HCT116 (cell line): ENCODE measurements around the gene MAGI3. TPM values are rescaled to one million over a fixed set of nuclear protein-coding genes. Genes with fewer than 3 reads are reported as not detected.

Experiments
- ATAC-seq: fragments of 200-7000 bp; cut with Tn5 transposase; 2 replicates; pipeline ENCODE4 v1.9.1; 2020; ENCODE audit warnings: mild to moderate bottlenecking, moderate library complexity
- BruUV-seq: library from RNA; stranded (reverse); fragments of 400-500 nt; replicated peaks from 2 replicates; lab custom pipeline; 2021; lab: Mats Ljungman, UMichigan
- CTCF ChIA-PET: fragments of 300-600 bp; sonication (Branson Sonifier 250); formaldehyde crosslinking; loops from one replicate; lab custom pipeline; 2021; ENCODE audit warnings: antibody characterized with exemption; lab: Charles Lee
- POLR2A ChIA-PET: fragments of 300-600, 350-600 bp; sonication (Branson Sonifier 250); formaldehyde crosslinking; loops from one replicate; lab custom pipeline; 2021; ENCODE audit warnings: antibody characterized with exemption; lab: Charles Lee
- RAD21 ChIA-PET, 2 experiments: fragments of 300-600 bp; sonication (Branson Sonifier 250); formaldehyde crosslinking; loops; one replicate each; lab custom pipeline; 2023; ENCODE audit warnings: low total read pairs in 2 of 2; ENCODE audit not compliant: uncharacterized antibody in 2 of 2, unreplicated experiment in 2 of 2, low non-redundant PET in 1 of 2; lab: Charles Lee
- DNase-seq: peaks from one replicate; pipeline ENCODE4 v3.0.0-alpha.2; 2010; ENCODE audit warnings: low read depth, low spot score
- H2AFZ ChIP-seq: fragments of 200-600 bp; shearing (Covaris generic), sonication (generic); 2 replicates; pipeline ENCODE4 v1.6.1; 2017; ENCODE audit warnings: low read depth, mixed run types, mixed read lengths, antibody characterized with exemption, low read length; ENCODE audit not compliant: poor library complexity, severe bottlenecking
- H3K27ac ChIP-seq: 2 replicates; pipeline ENCODE4 v1.5.1; 2012; ENCODE audit warnings: low read depth, low read length
- H3K27me3 ChIP-seq: fragments of 200-600 bp; sonication (generic); 2 replicates; pipeline ENCODE4 v1.6.1; 2016; ENCODE audit warnings: mixed run types, low read length, mixed read lengths; ENCODE audit not compliant: insufficient read depth
- H3K36me3 ChIP-seq, 2 experiments: fragments of 200-500 bp in 1 of 2; fragments of 200-600 bp in 1 of 2; sonication (Bioruptor generic) in 1 of 2; sonication (generic) in 1 of 2; 2 replicates each; pipeline versions ENCODE4 v1.5.1 to v1.6.1; 2014 to 2016; ENCODE audit warnings: low read length in 2 of 2, inconsistent platforms in 1 of 2, mixed read lengths in 1 of 2, mixed run types in 1 of 2; ENCODE audit not compliant: insufficient read depth in 2 of 2, control insufficient read depth in 1 of 2
- H3K4me1 ChIP-seq, 2 experiments: fragments of 200-600 bp in 1 of 2; sonication (generic) in 1 of 2; 2 replicates each; pipeline versions ENCODE4 v1.5.1 to v1.6.1; 2012 to 2017; ENCODE audit warnings: low read length in 2 of 2, inconsistent platforms in 1 of 2, mild to moderate bottlenecking in 1 of 2, mixed read lengths in 1 of 2, mixed run types in 1 of 2, moderate library complexity in 1 of 2; ENCODE audit not compliant: insufficient read depth in 2 of 2, control insufficient read depth in 1 of 2
- H3K4me2 ChIP-seq: fragments of 200-600 bp; sonication (generic); 2 replicates; pipeline ENCODE4 v1.6.1; 2017; ENCODE audit warnings: mixed run types, low read length, mixed read lengths
- H3K4me3 ChIP-seq, 2 experiments: fragments of 200-600 bp in 1 of 2; sonication (generic) in 1 of 2; replicated peaks in 1 of 2; 2 replicates each; pipeline ENCODE4 v1.5.1; 2011 to 2016; ENCODE audit warnings: low read length in 2 of 2, control low read depth in 1 of 2, low read depth in 1 of 2, mild to moderate bottlenecking in 1 of 2, mixed read lengths in 1 of 2, mixed run types in 1 of 2
- H3K79me2 ChIP-seq: fragments of 200-600 bp; sonication (generic); 2 replicates; pipeline ENCODE4 v1.6.1; 2017; ENCODE audit warnings: mild to moderate bottlenecking, mixed run types, low read length, moderate library complexity, mixed read lengths; ENCODE audit not compliant: insufficient read depth
- H3K9ac ChIP-seq: fragments of 200-600 bp; sonication (generic); 2 replicates; pipeline ENCODE4 v1.6.1; 2016; ENCODE audit warnings: low read length, mixed read lengths
- H3K9me2 ChIP-seq: fragments of 200-600 bp; sonication (generic), shearing (Covaris generic); 2 replicates; pipeline ENCODE4 v1.6.1; 2017; ENCODE audit warnings: mixed run types, mild to moderate bottlenecking, moderate library complexity; ENCODE audit not compliant: insufficient read depth
- H3K9me3 ChIP-seq, 2 experiments: fragments of 200-500 bp in 1 of 2; fragments of 200-600 bp in 1 of 2; sonication (Bioruptor generic) in 1 of 2; sonication (generic) in 1 of 2; 2 replicates each; pipeline ENCODE4 v1.6.1; 2014 to 2017; ENCODE audit warnings: low read length in 2 of 2, mixed read lengths in 2 of 2, inconsistent platforms in 1 of 2, low read depth in 1 of 2, mild to moderate bottlenecking in 1 of 2, mixed run types in 1 of 2, moderate library complexity in 1 of 2; ENCODE audit not compliant: control insufficient read depth in 1 of 2, insufficient read depth in 1 of 2
- H4K20me1 ChIP-seq: fragments of 200-600 bp; sonication (generic), shearing (Covaris generic); 2 replicates; pipeline ENCODE4 v1.6.1; 2017; ENCODE audit warnings: mixed run types, mild to moderate bottlenecking, moderate library complexity; ENCODE audit not compliant: insufficient read depth
- ATF3 ChIP-seq: IDR thresholded peaks from 2 replicates; pipeline ENCODE4 v1.6.1; 2012
- CEBPB ChIP-seq: IDR thresholded peaks from 2 replicates; pipeline ENCODE4 v1.6.1; 2012; ENCODE audit warnings: low read depth
- CTCF ChIP-seq, 3 experiments: fragments of 200-600 bp in 1 of 3; sonication (generic) in 1 of 3; IDR thresholded peaks in 2 of 3; conservative IDR thresholded peaks in 1 of 3; 2 replicates each; pipeline ENCODE4 v1.5.1; 2012 to 2017; ENCODE audit warnings: low read depth in 2 of 3, low read length in 2 of 3, antibody characterized with exemption in 1 of 3, borderline replicate concordance in 1 of 3, control low read depth in 1 of 3, mild to moderate bottlenecking in 1 of 3, mixed read lengths in 1 of 3, mixed run types in 1 of 3, moderate library complexity in 1 of 3; ENCODE audit not compliant: insufficient read depth in 1 of 3
- EGR1 ChIP-seq: IDR thresholded peaks from 2 replicates; pipeline ENCODE4 v1.6.1; 2012; ENCODE audit warnings: low read depth
- ELF1 ChIP-seq: IDR thresholded peaks from 2 replicates; pipeline ENCODE4 v1.6.1; 2012; ENCODE audit warnings: low read depth, borderline replicate concordance
- EZH2 ChIP-seq: fragments of 200-600 bp; sonication (generic); IDR thresholded peaks from 2 replicates; pipeline ENCODE4 v1.6.1; 2017; ENCODE audit warnings: antibody characterized with exemption, mixed run types
- EZH2phosphoT487 ChIP-seq: fragments of 200-600 bp; IDR thresholded peaks from 2 replicates; pipeline ENCODE4 v1.6.1; 2018; ENCODE audit warnings: antibody characterized with exemption, borderline replicate concordance
- FOSL1 ChIP-seq: IDR thresholded peaks from 2 replicates; pipeline ENCODE4 v1.6.1; 2012; ENCODE audit warnings: low read depth
- JUND ChIP-seq: IDR thresholded peaks from 2 replicates; pipeline ENCODE4 v1.6.1; 2012
- POLR2AphosphoS5 ChIP-seq: IDR thresholded peaks from 2 replicates; pipeline ENCODE4 v1.6.1; 2011; ENCODE audit warnings: mild to moderate bottlenecking, low read depth, low read length, moderate library complexity
- RAD21 ChIP-seq: IDR thresholded peaks from 2 replicates; pipeline ENCODE4 v1.6.1; 2012; ENCODE audit warnings: low read depth, mild to moderate bottlenecking
- REST ChIP-seq: IDR thresholded peaks from 2 replicates; pipeline ENCODE4 v1.6.1; 2012; ENCODE audit warnings: low read depth
- SP1 ChIP-seq: IDR thresholded peaks from 2 replicates; pipeline ENCODE4 v1.6.1; 2012; ENCODE audit warnings: low read depth
- TCF7L2 ChIP-seq: IDR thresholded peaks from 2 replicates; pipeline ENCODE4 v1.7.0; 2011; ENCODE audit warnings: borderline replicate concordance, inconsistent platforms; ENCODE audit not compliant: insufficient read depth, insufficient read length; ENCODE audit errors: extremely low read depth
- YY1 ChIP-seq: IDR thresholded peaks from 2 replicates; pipeline ENCODE4 v1.6.1; 2011; ENCODE audit warnings: low read length, low read depth, moderate library complexity, mild to moderate bottlenecking; ENCODE audit not compliant: insufficient replicate concordance; ENCODE audit errors: extremely low read depth
- ZBTB33 ChIP-seq: IDR thresholded peaks from 2 replicates; pipeline ENCODE4 v1.6.1; 2011; ENCODE audit warnings: mild to moderate bottlenecking, low read length, moderate library complexity; ENCODE audit not compliant: insufficient replicate concordance; ENCODE audit errors: extremely low read depth
- ZFX ChIP-seq: fragments of 450-650 bp; IDR thresholded peaks from 2 replicates; pipeline ENCODE4 v1.6.1; 2017
- intact Hi-C: fragments of 100-400 bp; cut with micrococcal nuclease; formaldehyde crosslinking; loops from 2 replicates; pipeline ENCODE4 v1.10.0; 2022
- total RNA-seq: library from RNA; stranded (reverse); gene quantifications from one replicate; pipeline ENCODE4 v1.2.1, GENCODE V29; 2021; ENCODE audit not compliant: unreplicated experiment

The MAGI3 gene
- total RNA-seq, 1 experiment from 2014 or later = 11.8 TPM

GRCh38 chr1:113692824-113693431 lies 302.6 kb downstream of the MAGI3 start:
- no peak overlapping the region for H3K4me2 ChIP-seq
- no peak overlapping the region for H3K9ac ChIP-seq
- no peak overlapping the region for H3K4me3 ChIP-seq
- no TSS peak for BruUV-seq
- no peaks in the 10 kb centered on the region for H3K79me2 ChIP-seq
- ChIA-PET CTCF (no interaction called here), POLR2A (no interaction called here), RAD21 (no interaction called here)
- peaks cover 9 to 11% of the 10 kb centered on the region in 2 experiments; a peak in 2 of 4 replicates for H3K9me3 ChIP-seq
- no peak overlapping the region for H3K27ac ChIP-seq
- H3K27me3 ChIP-seq = no peaks in the 10 kb centered on the region
- no peak overlapping the region for H2AFZ ChIP-seq
- intact Hi-C loops = no loop called here
- peaks cover 0 to 4% of the 10 kb centered on the region in 2 experiments; a peak in 1 of 4 replicates for H3K36me3 ChIP-seq
- H4K20me1 ChIP-seq = no peaks in the 10 kb centered on the region
- ATAC-seq = no peak
- H3K9me2 ChIP-seq = no peaks in the 10 kb centered on the region
- TF ChIP-seq FOSL1 = no peak
- TF ChIP-seq EGR1 = no peak
- TF ChIP-seq REST = no peak
- no peak for TF ChIP-seq TCF7L2
- TF ChIP-seq EZH2phosphoT487 = no peak
- no peak for TF ChIP-seq ZFX
- no peak for TF ChIP-seq CTCF (IDR thresholded peaks at IDR 0.05 in 2 of 3, conservative IDR thresholded peaks at IDR 0.05 in 1 of 3; ENCODE audit: borderline replicate concordance in 1 of 3, insufficient read depth in 1 of 3, low read depth in 2 of 3, low read length in 2 of 3)
- no peak for TF ChIP-seq EZH2
- no peak for TF ChIP-seq RAD21
- no peak for TF ChIP-seq ATF3
- TF ChIP-seq SP1 = no peak
- no peak for TF ChIP-seq POLR2AphosphoS5
- TF ChIP-seq ELF1 = no peak
- no peak for TF ChIP-seq ZBTB33
- TF ChIP-seq CEBPB = no peak
- TF ChIP-seq YY1 = no peak
- TF ChIP-seq JUND = no peak
- DNase-seq = no peak
- no peaks in the 10 kb centered on the region for H3K4me1 ChIP-seq
